AG04450 (cell line): ENCODE measurements around the gene DLG5. TPM values are rescaled to one million over a fixed set of nuclear protein-coding genes. Genes with fewer than 3 reads are reported as not detected.

Experiments used
- CTCF ChIA-PET: fragments of 300-600, 350-600 bp; formaldehyde crosslinking; extraction: SDS; loops from one replicate; lab custom pipeline; 2022; ENCODE audit warnings: antibody characterized with exemption, inconsistent platforms; lab: Charles Lee
- POLR2A ChIA-PET: fragments of 350-600 bp; formaldehyde crosslinking; extraction: SDS; loops from one replicate; lab custom pipeline; 2021; ENCODE audit warnings: antibody characterized with exemption, inconsistent platforms; lab: Yijun Ruan, JAX
- DNase-seq: peaks from one replicate; pipeline ENCODE4 v3.0.0-alpha.2; 2011; ENCODE audit warnings: low read depth, low spot score
- H3K27ac ChIP-seq: one replicate; pipeline ENCODE4 v1.5.1; 2012; ENCODE audit warnings: low read depth, low read length, control low read depth
- H3K27me3 ChIP-seq: one replicate; pipeline ENCODE4 v1.6.0; 2012; ENCODE audit warnings: low read length; ENCODE audit not compliant: control insufficient read depth, insufficient read depth
- H3K4me3 ChIP-seq: 2 replicates; pipeline ENCODE4 v1.5.1; 2011; ENCODE audit warnings: mild to moderate bottlenecking, low read depth, low read length, control low read depth
- H3K9me3 ChIP-seq: 2 replicates; pipeline ENCODE4 v1.5.1; 2012; ENCODE audit warnings: low read length; ENCODE audit not compliant: control insufficient read depth, insufficient read depth
- polyA plus RNA-seq: library from polyadenylated mRNA; depleted of rRNA; stranded (reverse); fragments of >200 nt; gene quantifications from 2 replicates; pipeline ENCODE4 v1.2.3, GENCODE V29; 2011
- TF ChIP-seq, protein P1 (sequence below): IDR thresholded peaks from 2 replicates; pipeline ENCODE4 v1.5.1; 2011; ENCODE audit warnings: low read depth, low read length, control low read depth, inconsistent platforms

The DLG5 gene
- polyA plus RNA-seq, 1 experiment, result 16.3 TPM

DNA sequence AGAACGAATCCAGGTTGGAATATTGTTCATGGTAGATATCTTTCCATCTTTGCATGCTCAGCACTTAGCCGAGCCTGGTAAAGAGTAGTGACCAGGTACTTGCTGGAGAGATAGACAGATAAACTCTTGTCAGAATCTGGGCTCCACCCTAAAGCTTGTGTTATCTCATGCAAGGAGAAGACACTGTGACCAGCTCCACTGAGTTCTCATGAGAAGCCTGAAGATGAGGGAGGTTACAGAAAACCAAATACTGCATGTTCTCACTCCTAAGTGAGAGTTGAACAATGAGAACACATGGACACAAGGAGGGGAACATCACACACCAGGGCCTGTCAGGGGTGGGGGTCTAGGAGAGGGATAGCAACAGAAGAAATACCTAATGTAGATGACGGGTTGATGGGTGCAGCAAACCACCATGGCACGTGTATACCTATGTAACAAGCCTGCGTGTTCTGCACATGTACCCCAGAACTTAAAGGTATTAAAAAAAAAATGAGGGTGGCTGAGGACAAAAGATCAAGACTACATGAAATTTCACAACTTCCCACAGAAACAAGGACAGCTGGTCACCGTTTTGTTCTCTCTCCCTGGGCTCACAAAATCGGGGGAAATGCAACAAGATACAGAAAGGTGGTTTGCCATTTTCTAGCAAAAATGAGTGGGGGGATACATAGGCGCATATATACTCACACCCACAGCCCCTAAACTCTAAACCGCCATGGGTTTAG, 17.4 kb downstream of the DLG5 start:
- DNase-seq, result no peak
- Histone ChIP-seq H3K4me3 (no peak overlapping the region), H3K27me3 (no peaks in the 10 kb centered on the region), H3K27ac (peak overlapping the region; percentile 57), H3K9me3 (no peaks in the 10 kb centered on the region)
- ChIA-PET POLR2A (interaction anchor here (0.5 kb wide), 1 partner anchor 8 kb away, joined by 3 read pairs; no protein-coding TSS in a partner anchor), CTCF (interaction anchor here (0.6 kb wide), 1 partner anchor 61 kb away, joined by 3 read pairs; no protein-coding TSS in a partner anchor)
- TF ChIP-seq, protein P1, sequence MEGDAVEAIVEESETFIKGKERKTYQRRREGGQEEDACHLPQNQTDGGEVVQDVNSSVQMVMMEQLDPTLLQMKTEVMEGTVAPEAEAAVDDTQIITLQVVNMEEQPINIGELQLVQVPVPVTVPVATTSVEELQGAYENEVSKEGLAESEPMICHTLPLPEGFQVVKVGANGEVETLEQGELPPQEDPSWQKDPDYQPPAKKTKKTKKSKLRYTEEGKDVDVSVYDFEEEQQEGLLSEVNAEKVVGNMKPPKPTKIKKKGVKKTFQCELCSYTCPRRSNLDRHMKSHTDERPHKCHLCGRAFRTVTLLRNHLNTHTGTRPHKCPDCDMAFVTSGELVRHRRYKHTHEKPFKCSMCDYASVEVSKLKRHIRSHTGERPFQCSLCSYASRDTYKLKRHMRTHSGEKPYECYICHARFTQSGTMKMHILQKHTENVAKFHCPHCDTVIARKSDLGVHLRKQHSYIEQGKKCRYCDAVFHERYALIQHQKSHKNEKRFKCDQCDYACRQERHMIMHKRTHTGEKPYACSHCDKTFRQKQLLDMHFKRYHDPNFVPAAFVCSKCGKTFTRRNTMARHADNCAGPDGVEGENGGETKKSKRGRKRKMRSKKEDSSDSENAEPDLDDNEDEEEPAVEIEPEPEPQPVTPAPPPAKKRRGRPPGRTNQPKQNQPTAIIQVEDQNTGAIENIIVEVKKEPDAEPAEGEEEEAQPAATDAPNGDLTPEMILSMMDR, result no peak

DNA sequence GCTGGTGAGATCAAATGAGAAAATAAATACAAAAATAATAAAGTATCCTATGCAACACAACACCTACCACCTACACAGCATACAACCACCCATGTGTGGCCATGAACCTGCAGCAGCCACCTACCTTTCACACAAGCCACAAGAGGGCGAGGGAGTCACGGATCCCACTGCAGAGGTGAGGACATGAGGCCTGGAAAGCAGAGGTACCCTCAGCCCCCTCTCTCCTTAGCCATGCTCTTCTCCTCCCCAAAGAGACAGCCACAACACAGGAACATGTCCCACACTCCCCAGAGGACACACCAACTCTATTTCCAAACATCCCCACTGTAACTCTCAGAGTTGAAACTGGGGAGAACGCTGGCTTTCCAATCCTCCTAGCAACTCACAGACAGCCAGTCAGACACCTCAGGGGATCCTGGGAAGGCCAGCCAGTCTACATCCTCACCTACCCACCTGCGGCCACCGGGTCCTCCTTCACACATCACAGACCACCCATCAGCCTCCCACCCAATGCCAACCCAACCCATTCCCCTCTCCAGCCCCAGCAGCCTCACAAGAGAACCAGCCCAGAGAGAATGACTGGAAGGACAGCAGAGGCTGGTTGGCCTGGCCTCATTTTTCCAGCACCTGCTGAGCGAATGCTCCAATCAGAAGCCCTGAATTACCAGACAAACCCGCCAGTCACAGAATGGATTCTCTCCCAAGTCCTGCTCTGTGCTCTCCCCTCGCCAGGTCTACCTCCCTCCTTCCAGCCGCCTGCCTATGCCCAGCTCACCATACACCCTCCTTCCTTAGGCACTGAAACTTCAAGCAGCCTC, 18.4 kb downstream of the DLG5 start:
- H3K27me3 ChIP-seq, result no peaks in the 10 kb centered on the region
- H3K27ac ChIP-seq, result no peak overlapping the region
- ChIA-PET CTCF (no interaction called here), POLR2A (no interaction called here)
- no peak for DNase-seq
- TF ChIP-seq, protein P1, result no peak
- H3K9me3 ChIP-seq, result no peaks in the 10 kb centered on the region
- no peak overlapping the region for H3K4me3 ChIP-seq

DNA sequence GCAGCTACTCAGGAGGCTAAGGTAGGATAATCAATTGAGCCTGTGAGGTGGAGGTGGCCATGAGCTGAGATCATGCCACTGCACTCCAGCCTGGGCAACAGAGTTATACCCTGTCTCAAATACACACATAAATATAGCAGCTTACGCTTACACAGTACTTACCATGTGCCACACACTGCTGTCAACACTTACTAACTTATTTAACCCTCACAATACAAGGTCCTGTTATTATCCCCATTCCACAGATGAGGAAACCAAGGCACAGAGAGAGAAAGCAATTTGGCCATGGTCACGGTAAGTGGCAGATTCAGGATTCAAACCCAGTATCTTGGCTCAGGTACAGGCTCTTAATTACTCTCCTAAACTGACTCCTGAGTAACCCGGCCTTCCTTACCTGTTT, 19.1 kb downstream of the DLG5 start:
- CTCF ChIA-PET, result no interaction called here
- TF ChIP-seq, protein P1, result no peak
- POLR2A ChIA-PET, result no interaction called here
- Histone ChIP-seq H3K9me3 (no peaks in the 10 kb centered on the region), H3K27me3 (no peaks in the 10 kb centered on the region), H3K4me3 (no peak overlapping the region), H3K27ac (no peak overlapping the region)
- no peak for DNase-seq

DNA sequence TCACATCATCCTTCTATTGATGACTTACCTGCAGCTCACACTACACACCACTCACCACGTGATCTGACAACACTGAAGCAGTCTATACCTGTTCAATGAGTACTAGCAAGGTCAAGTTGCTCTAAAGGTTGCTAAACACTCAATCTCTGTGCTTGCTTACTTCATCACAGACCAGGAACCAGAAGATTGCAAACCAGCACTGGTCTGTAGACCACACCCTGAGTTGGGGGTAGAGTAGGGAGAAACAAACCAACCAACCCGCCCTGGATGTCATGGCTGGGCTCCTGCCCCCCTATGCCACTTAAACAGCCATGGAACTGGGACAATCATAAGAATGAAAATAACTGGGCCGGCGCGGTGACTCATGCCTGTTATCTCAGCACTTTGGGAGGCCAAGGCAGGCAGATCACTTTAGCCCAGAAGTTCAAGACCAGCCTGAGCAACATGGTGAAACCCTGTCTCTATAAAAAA, 19.6 kb downstream of the DLG5 start:
- CTCF ChIA-PET, result interaction anchor here (0.9 kb wide), 1 partner anchor 60 kb away, joined by 4 read pairs; no protein-coding TSS in a partner anchor
- Histone ChIP-seq H3K9me3 (no peaks in the 10 kb centered on the region), H3K27ac (no peak overlapping the region), H3K27me3 (no peaks in the 10 kb centered on the region), H3K4me3 (no peak overlapping the region)
- no peak for DNase-seq
- POLR2A ChIA-PET, result no interaction called here
- TF ChIP-seq, protein P1, result no peak
